Psoas muscle (tissue), 8 donors: Measurements from ENCODE around the gene KRTAP10-1. TPM values are rescaled to one million over a fixed set of nuclear protein-coding genes. Genes with fewer than 3 reads are reported as not detected.
"Not testable (repeated sequence)": the region's sequence is repeated elsewhere in the genome, so short reads cannot be mapped to it uniquely, and the experiment has no call there.

Source experiments
- ATAC-seq, 4 donors: fragments of 200-7000 bp; cut with Tn5 transposase; one replicate each; pipeline ENCODE4 v1.9.1; 2020; ENCODE audit warnings: moderate library complexity in 3 of 4, mild to moderate bottlenecking in 2 of 4
- DNase-seq, 2 donors: peaks; one replicate each; pipeline ENCODE4 v3.0.0-alpha.2; 2020
- H3K27ac ChIP-seq: fragments of 200-600 bp; one replicate; pipeline ENCODE4 v1.8.0; 2022
- H3K27me3 ChIP-seq, 3 donors: fragments of 200-600 bp in 1 of 3; one replicate each; pipeline versions ENCODE4 v1.6.1 to v1.8.0; 2013 to 2022; ENCODE audit warnings: low read length in 2 of 3, mild to moderate bottlenecking in 2 of 3, moderate library complexity in 1 of 3; ENCODE audit not compliant: insufficient read depth in 3 of 3
- H3K36me3 ChIP-seq, 2 donors: fragments of 200-600 bp in 1 of 2; one replicate each; pipeline versions ENCODE4 v1.6.1 to v1.8.0; 2013 to 2022; ENCODE audit warnings: low read depth in 1 of 2, mild to moderate bottlenecking in 1 of 2, moderate library complexity in 1 of 2; ENCODE audit not compliant: insufficient read depth in 1 of 2
- H3K4me1 ChIP-seq: fragments of 200-600 bp; one replicate; pipeline ENCODE4 v1.8.0; 2022
- H3K4me3 ChIP-seq: fragments of 200-600 bp; one replicate; pipeline ENCODE4 v1.8.0; 2022; ENCODE audit warnings: mild to moderate bottlenecking
- H3K9me3 ChIP-seq: fragments of 200-600 bp; one replicate; pipeline ENCODE4 v1.8.0; 2022
- WGBS, 3 donors: extraction: QIAGEN DNeasy Blood & Tissue Kit; methylation state at CpG; one replicate each; pipeline versions ENCODE4 v1.1.6 to v1.1.7; 2013; 5-methylcytosine and 5-hydroxymethylcytosine counted together
- intact Hi-C, 2 donors: fragments of 100-400 bp; cut with DNase I; formaldehyde crosslinking; loops; one replicate each; pipeline versions ENCODE4 v1.11.0 to v1.14.2; 2022
- polyA plus RNA-seq, 3 donors: library from polyadenylated mRNA; stranded (reverse); fragments of 200-250 nt; gene quantifications; one replicate each; pipeline ENCODE4 v1.2.3, GENCODE V29; 2013
- total RNA-seq, 4 donors: library from RNA; stranded (reverse); fragmentation: NEBNext Ultra II Directional in 2 of 4; extraction: Animal tissue kit (Norgen Biotek cat#: 25700) in 2 of 4; gene quantifications; one replicate each; pipeline versions ENCODE4 v1.2.1 to v1.2.4, GENCODE V29; 2021 to 2023
- TF ChIP-seq, protein P1 (sequence below): fragments of 200-600 bp; IDR thresholded peaks from one replicate; pipeline ENCODE4 v1.8.0; 2022; ENCODE audit warnings: antibody characterized with exemption
- donor health status: healthy with polysubstance abuse.
- donor health status: DM: no; HTN: no; CAD: no; lungs with moderate emphysema.
- donor health status: Bipolar disorder and iron deficiency.
- donor health status: healthy.
- donor health status: DM: yes; HTN: yes; CAD: no.
- donor health status: DM: no; HTN: no; CAD: no.
- donor health status: DM: no; HTN: no; CAD: no.
- donor health status: DM: yes; HTN: yes; CAD: no.

The KRTAP10-1 gene
- total and polyA plus RNA-seq, 7 donors, result not detected

DNA sequence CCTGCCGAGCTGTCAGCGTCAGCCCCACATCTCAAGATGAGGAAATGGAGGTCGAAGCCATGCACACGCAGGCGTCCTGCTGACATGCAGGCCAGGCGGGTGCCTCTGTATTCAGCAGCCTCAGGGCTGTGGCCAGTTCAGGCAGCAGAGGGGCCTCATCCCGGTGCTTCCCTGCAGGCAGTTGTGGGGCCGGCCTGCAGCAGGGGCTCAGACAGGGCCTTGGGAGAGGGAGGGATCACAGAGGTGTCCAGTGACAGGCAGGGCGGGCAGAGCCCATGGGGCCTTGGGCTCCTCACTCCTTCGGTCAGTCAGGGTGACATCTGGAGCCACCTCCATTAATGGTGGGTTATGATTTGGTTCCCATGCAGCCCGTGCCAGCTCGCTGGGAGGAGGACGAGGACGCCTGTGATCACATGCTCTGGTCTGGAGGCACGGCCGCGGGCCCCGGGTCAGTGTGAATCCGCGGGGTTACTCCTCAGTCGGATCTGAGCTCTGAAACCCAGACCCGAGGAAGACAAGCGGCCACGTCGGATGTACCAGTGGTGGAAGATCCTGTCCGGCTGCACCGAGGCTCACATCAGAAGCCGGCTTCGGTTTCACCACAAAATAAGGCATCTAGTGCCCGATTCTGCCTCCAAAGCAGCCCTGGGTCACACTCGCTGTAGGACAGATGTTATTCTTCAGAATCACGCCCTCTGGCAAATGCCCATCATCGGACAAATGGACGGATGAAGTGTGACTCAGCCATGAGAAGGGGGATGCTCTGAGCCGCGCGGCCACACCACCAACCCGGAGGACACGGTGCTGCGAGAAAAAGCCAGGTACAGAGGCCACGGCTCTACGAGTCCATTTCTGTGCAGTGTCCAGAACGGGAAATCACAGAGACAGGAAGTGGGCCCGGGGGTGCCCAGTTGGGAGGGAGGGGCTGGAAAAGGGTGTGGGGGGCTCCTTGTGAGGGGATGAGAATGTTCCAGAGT, 33.4 kb downstream of the KRTAP10-1 start:
- no peak overlapping the region for H3K4me3 ChIP-seq
- H3K9me3 ChIP-seq, result no peaks in the 10 kb centered on the region
- ATAC-seq (no peak), DNase-seq (no peak)
- peaks cover 0 to 51% (median 15%) of the 10 kb centered on the region in 3 donors for H3K27me3 ChIP-seq
- intact Hi-C loops, result no loop called here
- TF ChIP-seq, protein P1, sequence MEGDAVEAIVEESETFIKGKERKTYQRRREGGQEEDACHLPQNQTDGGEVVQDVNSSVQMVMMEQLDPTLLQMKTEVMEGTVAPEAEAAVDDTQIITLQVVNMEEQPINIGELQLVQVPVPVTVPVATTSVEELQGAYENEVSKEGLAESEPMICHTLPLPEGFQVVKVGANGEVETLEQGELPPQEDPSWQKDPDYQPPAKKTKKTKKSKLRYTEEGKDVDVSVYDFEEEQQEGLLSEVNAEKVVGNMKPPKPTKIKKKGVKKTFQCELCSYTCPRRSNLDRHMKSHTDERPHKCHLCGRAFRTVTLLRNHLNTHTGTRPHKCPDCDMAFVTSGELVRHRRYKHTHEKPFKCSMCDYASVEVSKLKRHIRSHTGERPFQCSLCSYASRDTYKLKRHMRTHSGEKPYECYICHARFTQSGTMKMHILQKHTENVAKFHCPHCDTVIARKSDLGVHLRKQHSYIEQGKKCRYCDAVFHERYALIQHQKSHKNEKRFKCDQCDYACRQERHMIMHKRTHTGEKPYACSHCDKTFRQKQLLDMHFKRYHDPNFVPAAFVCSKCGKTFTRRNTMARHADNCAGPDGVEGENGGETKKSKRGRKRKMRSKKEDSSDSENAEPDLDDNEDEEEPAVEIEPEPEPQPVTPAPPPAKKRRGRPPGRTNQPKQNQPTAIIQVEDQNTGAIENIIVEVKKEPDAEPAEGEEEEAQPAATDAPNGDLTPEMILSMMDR, result no peak
- H3K27ac ChIP-seq, result no peak overlapping the region
- H3K4me1 ChIP-seq, result no peaks in the 10 kb centered on the region
- no peaks in the 10 kb centered on the region for H3K36me3 ChIP-seq
- 67 to 71% (median 70%) methylated on average over 44 of the region's 44 CpGs for WGBS, 3 donors

- TF ChIP-seq, protein P1, result no peak
- WGBS, 3 donors, result 76 to 84% (median 80%) methylated on average over 16 of the region's 16 CpGs
- no peaks in the 10 kb centered on the region for H3K9me3 ChIP-seq
- intact Hi-C loops, result no loop called here
- no peak overlapping the region for H3K4me3 ChIP-seq
- peaks cover 0 to 44% (median 12%) of the 10 kb centered on the region in 3 donors for H3K27me3 ChIP-seq
- no peaks in the 10 kb centered on the region for H3K4me1 ChIP-seq
- no peak for ATAC-seq
- no peaks in the 10 kb centered on the region for H3K36me3 ChIP-seq
- DNase-seq, result no peak
- no peak overlapping the region for H3K27ac ChIP-seq
Measured at GRCh38 chr21:44505673-44506278, 34.2 kb downstream of the KRTAP10-1 start.

DNA sequence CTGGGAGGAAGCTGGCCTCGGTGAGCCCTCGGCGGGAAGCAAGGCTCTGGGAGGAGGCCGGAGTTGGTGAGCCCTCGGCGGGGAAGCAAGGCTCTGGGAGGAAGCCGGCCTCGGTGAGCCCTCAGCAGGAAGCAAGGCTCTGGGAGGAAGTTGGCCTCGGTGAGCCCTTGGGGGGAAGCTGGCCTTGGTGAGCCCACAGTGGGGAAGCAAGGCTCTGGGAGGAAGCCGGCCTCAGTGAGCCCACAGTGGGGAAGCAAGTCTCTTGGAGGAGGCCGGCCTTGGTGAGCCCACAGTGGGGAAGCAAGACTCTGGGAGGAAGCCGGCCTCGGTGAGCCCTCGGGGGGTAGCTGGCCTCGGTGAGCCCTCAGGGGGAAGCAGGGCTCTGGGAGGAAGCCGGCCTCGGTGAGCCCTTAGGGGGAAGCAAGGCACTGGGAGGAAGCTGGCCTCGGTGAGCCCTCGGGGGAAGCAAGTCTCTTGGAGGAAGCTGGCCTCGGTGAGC, 36.0 kb downstream of the KRTAP10-1 start:
- 69 to 74% (median 70%) methylated on average over 20 of the region's 20 CpGs for WGBS, 3 donors
- intact Hi-C loops, result no loop called here
- Histone ChIP-seq H3K27ac (no peak overlapping the region), H3K36me3 (no peaks in the 10 kb centered on the region), H3K27me3 (peaks cover 0 to 51% (median 10%) of the 10 kb centered on the region in 3 donors), H3K4me1 (no peaks in the 10 kb centered on the region), H3K9me3 (no peaks in the 10 kb centered on the region), H3K4me3 (no peak overlapping the region)
- ATAC-seq (no peak), DNase-seq (no peak)
- TF ChIP-seq, protein P1, result no peak

DNA sequence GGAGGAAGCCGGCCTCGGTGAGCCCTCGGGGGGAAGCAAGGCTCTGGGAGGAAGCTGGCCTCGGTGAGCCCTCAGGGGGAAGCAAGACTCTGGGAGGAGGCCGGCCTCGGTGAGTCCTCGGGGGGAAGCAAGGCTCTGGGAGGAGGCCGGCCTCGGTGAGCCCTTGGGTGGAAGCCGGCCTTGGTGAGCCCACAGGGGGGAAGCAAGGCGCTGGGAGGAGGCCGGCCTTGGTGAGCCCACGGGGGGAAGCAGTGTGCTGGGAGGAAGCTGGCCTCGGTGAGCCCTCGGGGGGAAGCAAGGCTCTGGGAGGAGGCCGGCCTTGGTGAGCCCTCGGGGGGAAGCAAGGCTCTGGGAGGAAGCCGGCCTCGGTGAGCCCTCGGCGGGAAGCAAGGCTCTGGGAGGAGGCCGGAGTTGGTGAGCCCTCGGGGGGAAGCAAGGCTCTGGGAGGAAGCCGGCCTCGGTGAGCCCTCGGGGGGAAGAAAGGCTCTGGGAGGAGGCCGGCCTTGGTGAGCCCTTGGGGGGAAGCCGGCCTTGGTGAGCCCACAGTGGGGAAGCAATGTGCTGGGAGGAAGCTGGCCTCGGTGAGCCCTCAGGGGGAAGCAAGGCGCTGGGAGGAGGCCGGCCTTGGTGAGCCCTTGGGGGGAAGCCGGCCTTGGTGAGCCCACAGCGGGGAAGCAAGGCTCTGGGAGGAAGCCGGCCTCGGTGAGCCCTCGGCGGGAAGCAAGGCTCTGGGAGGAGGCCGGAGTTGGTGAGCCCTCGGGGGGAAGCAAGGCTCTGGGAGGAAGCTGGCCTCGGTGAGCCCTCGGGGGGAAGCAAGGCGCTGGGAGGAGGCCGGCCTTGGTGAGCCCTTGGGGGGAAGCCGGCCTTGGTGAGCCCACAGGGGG, 36.7 kb downstream of the KRTAP10-1 start:
- peaks cover 0 to 52% (median 13%) of the 10 kb centered on the region in 3 donors for H3K27me3 ChIP-seq
- H3K4me3 ChIP-seq, ATAC-seq, H3K27ac ChIP-seq, H3K36me3 ChIP-seq, H3K4me1 ChIP-seq, DNase-seq, intact Hi-C loops, H3K9me3 ChIP-seq: not testable (repeated sequence)
- 74 to 80% (median 75%) methylated on average over 41 to 44 of the region's 44 CpGs for WGBS, 3 donors
